ENCODE data around the gene WASF3. TPM values are rescaled to one million over a fixed set of nuclear protein-coding genes. Genes with fewer than 3 reads are reported as not detected.
"Not testable (repeated sequence)": the region's sequence is repeated elsewhere in the genome, so short reads cannot be mapped to it uniquely, and the experiment has no call there.

WASF3 gene
- polyA plus RNA-seq, 4 donors: 46.8 to 60.7 (median 58.3) TPM

DNA sequence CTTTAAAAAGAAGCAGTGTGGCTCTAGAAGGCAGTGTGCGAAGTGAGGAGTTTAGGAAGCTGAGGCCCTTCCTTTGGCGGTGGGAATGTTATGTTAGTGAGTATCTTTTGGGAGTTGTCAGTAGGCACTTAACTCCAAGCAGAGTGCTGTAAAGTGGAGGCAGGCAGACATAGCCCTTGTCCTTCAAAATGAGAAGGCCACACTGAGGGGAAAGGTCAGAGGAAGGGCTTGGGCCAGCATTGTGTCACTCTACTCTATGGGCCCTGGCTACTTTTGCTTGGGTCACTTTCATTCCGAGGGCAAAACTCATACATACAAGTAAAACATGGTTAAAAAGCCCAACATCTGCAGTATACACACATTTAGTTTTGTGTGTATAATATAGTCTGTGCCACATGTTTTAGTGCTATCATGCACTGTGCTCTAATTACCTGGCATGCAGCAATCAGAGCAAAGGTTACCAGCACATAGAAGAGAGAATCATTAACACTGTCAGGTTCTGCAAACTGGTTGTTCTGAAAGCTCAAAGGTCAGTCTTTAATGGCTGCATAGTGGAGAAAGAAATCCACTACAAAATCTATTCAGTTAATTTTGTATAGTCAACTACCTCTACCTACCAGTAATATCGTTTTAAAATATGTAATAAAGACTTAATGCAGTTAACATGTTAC, 64.4 kb downstream of the WASF3 start:
- DNase-seq (ENCODE audit: low read depth in 4 of 4, low spot score in 3 of 4): no peak

DNA sequence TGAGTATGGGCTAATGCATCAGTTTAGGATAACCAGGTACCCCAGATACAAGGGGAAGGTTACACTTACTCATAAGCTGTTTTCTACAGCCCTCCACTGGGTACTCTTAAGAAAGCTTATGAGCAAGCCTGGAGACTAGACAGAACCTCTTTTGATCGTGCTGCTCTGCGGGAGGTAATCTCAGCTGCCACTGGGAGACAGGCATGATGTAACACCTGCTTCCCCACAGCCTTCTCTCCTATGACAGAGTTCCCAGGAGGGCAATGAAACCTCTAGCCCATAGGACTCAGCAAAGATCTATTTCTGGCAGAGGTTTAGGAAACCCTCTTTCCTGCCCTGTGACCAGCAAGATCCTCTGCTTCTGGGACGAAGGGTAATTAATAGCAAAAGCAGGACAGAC, 65.6 kb downstream of the WASF3 start:
- DNase-seq (ENCODE audit: low read depth in 4 of 4, low spot score in 3 of 4): no peak

DNA sequence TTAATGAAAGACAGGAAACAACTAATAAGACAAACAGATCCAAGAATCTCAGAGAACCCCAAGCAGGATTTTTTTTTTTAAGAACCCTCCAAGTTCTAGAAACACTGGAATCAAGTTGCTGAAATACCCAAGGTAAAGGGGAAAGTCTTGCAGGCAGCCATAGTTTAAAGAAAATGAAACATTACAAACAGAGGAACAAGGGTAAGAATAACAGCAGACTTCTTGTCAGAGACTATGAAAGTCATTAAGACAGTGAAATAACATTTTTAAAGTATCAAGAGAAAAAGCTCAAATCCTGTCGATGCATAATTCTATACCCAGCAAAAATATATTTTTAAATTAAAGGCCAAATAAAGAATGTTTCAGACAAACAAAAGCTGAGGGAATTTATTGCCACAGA, 67.1 kb downstream of the WASF3 start:
- DNase-seq (ENCODE audit: low read depth in 4 of 4, low spot score in 3 of 4): no peak

DNA sequence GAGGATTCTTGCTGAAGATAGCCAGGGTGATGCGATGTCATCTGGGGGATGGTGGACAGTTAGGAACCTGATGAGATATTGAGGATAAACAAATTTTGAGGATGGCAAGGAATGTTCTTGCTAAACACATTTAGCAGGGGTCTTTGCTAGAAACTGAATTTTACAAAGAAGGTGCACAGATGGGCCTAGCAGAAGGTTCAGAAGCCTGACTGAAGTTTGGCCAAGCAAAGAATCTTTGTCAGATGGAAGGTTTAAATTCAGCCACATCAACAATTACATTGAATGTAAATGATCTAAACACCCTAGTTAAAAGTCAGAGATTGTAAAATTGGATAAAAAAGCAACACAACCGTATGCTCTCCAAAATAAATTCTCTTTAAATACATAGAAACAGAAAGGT, 68.8 kb downstream of the WASF3 start:
- no peak for DNase-seq (ENCODE audit: low read depth in 4 of 4, low spot score in 3 of 4)

DNA sequence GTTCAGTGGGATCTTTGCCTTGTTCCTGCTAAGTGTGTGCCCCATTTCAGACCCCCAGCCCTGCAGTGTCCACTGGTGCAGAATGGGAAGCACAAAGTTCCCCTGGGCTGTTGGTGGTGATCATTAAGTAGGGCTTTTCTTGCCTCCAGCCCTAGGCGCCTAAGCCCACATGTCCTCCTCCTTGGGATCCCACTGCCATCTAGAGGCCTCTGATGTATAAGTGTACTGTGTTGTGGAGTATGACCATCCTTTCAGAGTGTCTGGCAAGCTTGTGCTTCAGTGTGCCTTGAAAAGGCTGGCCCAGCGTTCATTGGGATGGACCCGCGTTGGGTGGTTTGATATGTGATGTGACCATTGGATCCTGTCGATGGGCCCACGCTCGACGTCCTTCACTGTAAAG, 71.2 kb downstream of the WASF3 start:
- no peak for DNase-seq (ENCODE audit: low read depth in 4 of 4, low spot score in 3 of 4)

DNA sequence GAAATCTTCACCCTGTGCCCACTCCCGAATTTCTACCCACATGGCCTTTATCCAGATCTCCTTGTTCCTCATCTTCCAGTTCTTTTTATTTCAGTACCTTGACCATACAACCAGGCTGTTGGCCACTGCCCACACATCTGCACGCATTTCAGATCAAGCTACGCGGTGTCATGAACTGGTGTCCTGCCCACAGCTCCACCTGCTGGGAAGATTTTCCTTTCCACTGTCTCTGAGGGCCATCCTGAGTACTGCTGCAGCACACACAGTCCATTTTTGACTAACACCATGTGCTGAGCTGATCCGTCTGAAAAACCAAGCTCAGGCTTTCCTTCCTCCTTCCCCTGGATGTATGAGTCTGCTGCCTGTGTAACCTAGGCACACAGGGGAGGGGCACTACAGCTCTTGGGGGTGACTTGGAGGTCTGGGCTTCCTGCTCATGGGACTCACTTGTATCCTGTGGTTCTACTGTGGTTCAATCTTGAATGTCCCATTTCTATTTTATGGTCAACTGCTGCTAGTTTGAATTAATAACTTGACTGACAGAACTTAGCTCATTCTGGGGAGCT, 71.9 kb downstream of the WASF3 start:
- DNase-seq (ENCODE audit: low read depth in 4 of 4, low spot score in 3 of 4): no peak

DNA sequence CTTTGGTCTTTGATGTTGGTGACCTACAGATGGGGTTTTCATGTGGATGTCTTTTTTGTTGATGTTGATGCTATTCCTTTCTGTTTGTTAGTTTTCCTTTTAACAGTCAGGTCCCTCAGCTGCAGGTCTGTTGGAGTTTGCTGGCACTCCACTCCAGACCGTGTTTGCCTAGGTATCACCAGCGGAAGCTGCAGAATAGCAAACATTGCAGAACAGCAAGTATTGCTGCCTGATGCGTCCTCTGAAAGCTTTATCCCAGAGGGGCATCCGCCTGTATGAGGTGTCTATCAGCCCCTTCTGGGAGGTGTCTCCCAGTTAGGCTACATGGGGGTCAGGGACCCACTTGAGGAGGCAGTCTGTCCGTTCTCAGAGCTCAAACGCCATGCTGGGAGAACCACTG, 78.2 kb downstream of the WASF3 start:
- not testable (repeated sequence) for DNase-seq (ENCODE audit: low read depth in 4 of 4, low spot score in 3 of 4)

DNA sequence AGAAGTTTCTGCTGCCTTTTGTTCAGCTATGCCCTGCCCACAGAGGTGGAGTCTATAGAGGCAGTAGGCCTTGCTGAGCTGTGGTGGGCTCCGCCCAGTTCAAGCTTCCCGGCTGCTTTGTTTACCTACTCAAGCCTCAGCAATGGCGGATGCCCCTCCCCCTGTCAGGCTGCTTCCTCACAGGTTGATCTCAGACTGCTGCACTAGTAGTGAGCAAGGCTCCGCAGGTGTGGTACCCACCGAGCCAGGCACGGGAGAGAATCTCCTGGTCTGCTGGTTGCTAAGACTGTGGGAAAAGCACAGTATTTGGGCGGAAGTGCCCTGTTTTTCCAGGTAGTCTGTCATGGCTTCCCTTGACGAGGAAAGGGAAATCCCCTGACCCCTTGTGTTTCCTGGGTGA, 78.6 kb downstream of the WASF3 start:
- DNase-seq (ENCODE audit: low read depth in 4 of 4, low spot score in 3 of 4): not testable (repeated sequence)

DNA sequence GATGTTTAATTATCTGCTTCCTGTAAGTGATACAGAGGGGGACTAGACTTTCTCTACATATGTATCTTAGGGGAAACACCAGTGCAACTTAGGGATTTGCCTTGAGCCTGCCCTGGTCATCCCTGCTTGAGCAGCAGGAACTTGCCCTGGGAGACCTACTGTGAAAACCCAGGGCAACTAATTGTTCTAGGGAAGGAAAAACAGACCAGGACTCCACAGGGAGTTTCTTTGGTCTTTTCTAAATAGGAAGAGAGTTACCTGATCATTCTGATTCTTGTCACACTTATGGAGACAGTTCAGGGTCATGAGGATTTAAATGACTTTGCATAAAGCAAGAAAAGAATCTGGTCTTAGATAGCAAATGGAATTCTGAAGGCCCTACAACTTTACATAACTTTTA, 89.1 kb downstream of the WASF3 start:
- no peak for DNase-seq (ENCODE audit: low read depth in 4 of 4, low spot score in 3 of 4)

DNA sequence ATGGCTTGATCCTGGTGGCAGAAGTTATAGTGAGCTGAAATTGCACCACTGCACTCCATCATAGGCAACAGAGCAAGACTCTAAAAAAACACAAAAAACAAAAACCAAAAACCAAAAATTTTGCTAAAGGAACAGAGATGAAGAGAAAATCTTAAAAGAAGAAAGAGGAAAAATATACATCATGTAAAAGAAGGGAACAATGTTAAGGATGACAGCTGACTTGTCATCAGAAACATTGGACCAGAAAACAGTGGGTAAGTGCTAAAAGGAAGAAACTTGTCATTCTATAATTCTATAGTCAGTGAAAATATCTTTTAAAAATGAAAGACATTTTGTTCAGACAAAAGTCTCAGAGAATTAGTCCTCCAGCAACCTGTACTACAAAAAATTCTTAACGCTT, 93.8 kb downstream of the WASF3 start:
- DNase-seq (ENCODE audit: low read depth in 4 of 4, low spot score in 3 of 4): no peak

DNA sequence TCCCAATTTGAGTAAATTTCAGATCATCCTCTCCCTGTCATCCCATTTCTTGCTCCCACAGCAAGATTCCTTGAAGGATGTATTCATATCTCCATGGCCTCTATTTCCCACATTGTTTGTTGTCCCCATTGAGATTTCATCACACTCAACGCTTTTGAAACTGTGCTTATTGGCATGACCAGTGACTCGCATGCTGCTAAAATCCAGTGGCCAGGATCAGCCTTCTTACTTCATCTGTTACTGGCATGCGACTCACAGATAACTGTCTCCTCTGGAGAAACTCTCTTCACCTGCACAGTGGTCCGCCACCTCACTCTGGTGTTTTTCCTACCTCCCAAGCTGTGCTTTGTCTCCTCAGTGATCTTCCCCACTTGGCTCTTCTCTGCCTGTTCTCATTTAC, 95.8 kb downstream of the WASF3 start:
- no peak for DNase-seq (ENCODE audit: low read depth in 4 of 4, low spot score in 3 of 4)

DNA sequence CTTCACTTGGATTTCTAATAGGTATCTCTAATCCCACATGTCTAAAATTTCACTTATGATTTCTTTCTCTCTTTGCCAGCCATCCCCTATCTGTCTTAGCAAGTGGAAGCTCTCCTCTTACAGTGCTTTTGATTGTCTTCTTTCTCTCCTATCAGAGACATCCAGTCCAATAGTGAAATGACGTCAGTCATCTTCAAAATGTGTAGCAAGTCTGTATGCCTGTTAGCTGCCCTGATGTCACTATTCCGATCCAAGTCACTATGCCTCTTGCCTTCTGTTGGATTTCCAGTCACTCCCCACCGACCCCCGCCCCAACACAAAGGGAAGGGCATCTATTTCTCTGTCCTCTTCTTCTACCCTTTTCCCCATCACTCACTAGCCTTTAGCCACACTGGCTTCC, 96.4 kb downstream of the WASF3 start:
- no peak for DNase-seq (ENCODE audit: low read depth in 4 of 4, low spot score in 3 of 4)

DNA sequence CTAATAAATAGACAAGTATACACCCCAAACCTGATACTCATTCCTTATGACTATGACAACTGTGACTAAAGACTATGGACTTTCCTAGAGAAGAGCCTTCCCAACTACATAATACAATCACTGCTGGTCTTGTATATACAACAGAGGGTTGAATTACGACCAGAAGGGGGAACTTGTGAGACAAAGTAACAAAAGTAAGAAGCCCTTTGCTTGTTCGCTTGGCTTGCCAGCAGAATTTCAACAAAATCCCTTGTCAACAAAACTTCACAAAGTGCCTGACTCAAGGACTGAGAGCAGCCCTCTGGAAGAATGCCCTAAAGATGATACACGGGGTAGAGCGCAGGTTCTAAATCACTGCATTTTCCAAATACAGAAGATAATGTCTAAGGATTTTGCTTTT, 99.4 kb downstream of the WASF3 start:
- no peak for DNase-seq (ENCODE audit: low read depth in 4 of 4, low spot score in 3 of 4)

DNA sequence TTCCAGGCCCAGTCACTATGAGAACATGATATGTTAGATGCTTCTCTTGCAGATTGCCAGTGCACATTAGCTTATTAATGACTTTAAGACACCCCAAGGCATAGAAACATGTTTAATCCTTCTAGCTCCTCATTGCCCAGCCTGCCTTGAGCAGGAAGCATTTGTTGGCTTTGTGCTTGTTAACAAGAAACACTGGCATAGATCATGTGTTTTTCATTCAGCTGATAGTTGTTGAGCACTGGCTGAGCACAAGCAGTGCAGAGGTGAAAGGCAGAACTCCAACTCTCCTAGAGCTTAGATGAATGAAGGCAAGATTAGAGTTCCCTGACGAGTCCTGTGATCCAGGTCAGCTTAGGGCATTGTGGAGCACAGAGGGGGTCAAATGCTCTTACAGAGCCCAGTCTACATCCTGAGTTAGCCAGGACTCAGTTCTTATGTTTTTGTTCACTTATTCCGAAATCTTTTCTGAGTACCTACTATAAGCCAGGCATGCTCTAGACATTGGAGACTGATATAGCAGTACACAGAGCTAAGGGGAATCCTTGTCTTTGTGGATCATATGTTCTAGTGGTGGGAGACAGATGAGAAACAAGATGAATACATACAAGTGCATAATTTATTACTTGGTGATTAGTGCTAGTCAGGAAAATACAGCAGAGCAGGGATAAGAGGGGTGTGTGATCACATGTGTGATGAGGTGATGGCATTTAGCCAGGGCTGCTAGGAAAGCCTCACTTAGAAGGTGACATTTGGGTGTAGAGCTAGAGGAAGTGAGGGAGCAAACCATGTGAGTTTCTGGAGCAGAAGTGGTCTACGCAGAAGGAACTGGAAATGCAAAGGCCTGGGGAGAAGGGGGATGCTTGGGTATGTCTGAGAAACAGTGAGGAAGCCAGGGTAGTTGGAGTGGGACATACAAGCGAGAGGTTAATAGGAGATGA, 101.2 kb downstream of the WASF3 start:
- no peak for DNase-seq (ENCODE audit: low read depth in 4 of 4, low spot score in 3 of 4)

DNA sequence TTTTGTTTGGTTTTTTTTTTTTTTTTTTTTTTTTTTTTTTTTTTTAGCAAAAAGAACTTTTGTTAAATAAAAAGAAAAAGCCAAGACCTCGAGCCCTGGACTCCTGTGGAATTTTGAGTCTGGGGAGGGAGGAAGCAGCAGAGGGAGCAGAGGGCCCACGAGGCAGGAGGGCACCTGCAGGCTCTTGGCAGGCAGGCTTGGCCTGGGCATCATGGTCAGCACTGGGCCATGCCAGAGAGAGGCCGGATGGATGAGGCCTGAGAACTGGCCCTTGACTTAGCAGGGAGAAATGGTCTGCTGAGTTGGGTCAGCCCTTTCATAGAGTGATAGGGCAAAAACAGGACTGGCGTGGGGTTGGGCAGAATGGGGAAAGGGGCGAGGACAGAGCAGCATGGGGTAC, 102.7 kb downstream of the WASF3 start:
- DNase-seq (ENCODE audit: low read depth in 4 of 4, low spot score in 3 of 4): no peak

DNA sequence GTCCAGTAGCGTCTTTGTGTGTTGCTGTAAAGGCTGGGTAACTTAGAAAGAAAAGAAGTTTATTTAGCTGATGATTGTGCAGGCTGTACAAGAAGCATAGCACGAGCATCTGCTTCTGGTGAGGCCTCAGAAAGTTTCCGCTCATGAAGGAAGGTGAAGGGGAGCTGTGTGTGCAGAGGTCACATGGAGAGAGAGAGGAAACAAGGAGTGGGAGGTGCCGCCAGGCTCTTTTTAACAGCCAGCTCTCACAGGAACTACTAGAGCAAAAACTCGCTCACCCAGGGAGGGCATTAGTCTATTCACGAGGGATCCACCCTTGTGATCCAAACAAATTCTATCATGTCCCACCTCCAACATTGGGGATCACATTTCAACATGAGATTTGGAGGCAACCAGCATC, 103.3 kb downstream of the WASF3 start:
- DNase-seq (ENCODE audit: low read depth in 4 of 4, low spot score in 3 of 4): peak in 1 of 4 donors; percentile 22

DNA sequence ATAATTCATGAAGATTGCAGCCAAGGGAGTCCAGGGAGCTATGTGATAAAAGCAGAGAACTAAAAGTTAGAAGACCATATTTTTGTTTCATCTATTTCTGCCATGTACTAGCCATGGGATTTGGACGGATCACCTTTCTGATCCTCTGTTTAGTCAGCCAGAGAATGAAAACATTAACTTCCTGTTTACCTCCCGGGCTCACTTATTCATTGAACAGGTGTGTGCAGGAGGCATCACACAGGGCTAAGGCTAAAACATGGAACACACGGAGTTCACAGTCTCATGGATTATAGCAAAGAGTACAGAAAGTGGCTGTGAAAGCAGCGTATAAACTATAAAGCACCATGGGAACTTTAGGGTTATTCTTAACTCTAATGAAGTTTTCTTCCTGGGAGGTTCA, 106.3 kb downstream of the WASF3 start:
- peak in 1 of 4 donors; percentile 73 for DNase-seq (ENCODE audit: low read depth in 4 of 4, low spot score in 3 of 4)

DNA sequence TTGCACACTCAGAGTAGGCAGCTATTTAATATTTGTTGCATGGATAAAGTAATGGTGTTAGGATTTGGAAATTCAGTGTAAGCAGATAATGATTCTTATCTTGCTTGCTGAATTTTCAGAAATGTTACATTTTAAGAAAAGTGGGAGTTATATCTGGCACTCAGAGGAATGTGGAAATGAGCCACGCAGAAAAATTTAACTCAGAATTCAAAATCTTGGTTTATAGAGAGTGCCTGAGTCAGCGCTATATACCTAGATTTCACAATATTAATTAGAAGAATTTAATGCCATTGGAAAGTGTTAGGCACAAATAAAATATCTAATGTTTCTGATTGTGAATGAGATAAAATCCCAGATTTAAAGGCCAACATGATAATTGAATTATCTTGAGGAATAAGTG, 106.8 kb downstream of the WASF3 start:
- DNase-seq (ENCODE audit: low read depth in 4 of 4, low spot score in 3 of 4): no peak

DNA sequence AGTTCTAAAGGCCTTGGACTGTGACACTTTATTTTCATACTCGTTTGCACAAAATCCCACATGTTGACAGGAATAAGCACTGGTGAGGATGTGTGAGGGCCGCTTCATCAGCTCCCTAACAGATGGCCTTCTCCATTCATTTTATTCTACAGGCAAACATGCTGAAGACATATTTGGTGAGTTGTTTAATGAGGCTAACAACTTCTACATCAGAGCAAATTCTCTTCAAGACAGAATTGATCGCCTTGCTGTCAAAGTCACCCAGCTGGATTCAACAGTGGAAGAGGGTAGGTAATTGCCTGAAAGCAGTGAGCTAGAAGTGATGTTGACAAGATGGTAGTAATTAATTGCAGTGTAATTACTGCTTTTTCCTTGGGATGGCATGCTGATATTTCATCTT, 107.4 kb downstream of the WASF3 start:
- DNase-seq (ENCODE audit: low read depth in 4 of 4, low spot score in 3 of 4): no peak

DNA sequence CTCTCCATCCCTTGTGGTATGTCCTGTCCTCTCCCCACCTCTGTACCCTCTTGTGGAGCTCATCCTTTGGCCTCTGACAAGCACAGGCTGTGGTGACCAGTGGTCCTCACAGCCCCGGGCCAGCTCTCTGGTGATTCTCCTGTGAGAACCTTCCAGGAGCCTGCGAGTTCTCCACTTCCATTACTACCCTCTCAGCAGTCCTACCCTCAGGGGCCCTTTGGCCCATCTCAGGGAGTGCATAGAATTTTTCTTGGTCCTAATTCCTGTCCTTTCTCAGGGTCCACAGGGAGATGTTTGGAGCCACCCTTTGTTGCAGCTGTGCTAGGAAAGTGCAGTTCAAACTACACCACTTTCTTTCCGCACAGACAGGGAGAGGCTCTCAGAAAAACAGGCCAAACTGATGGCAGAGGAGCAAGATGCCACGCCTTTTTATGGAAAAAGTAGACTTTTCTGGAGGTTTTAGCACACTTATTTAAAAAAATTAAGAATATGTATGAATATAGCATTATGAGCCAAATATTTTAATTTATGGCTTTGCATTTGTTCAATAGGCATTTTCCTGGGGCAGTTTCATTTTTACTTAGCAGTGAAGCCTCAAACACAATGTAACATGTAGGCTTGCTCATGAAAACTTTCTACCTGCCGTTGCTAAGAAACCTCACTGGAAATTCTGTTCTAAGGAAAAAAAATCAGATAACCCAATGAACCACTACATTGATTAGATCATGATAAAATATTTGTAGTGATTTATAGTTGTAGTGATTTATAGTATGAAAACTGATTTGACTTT, 111.1 kb downstream of the WASF3 start:
- no peak for DNase-seq (ENCODE audit: low read depth in 4 of 4, low spot score in 3 of 4)

DNA sequence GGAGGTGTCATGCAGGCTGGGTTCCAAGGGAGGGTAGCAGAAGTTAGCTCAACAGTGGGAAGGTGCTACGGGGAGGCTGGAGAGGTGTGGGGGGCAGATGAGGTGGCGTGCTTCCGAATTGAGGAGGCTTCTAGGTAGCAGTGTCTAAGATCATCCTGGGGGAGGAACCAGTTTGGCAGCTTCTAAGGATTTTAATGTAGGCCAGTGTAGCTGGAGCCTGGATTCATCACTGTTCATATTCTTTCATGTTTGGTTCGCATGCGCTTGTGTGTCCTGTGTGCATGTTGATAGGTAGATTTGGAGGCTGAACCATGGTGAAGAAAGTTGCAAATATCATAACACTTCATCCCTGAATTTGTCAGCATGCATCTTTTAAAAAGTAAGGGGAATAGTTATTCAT, 116.4 kb downstream of the WASF3 start:
- no peak for DNase-seq (ENCODE audit: low read depth in 4 of 4, low spot score in 3 of 4)

Measured in left renal pelvis (tissue), 4 donors.